ENCODE results near the gene TKT. TPM values are rescaled to one million over a fixed set of nuclear protein-coding genes. Genes with fewer than 3 reads are reported as not detected.

TKT gene
- total and polyA plus RNA-seq, 2 of the 8 experiments (the other 6 are each of a cell fraction or from before 2014, with no cell fraction given), result 418 to 986 TPM

- no peak for TF ChIP-seq CREB1 (IDR thresholded peaks at IDR 0.05)
- TF ChIP-seq SP1 (IDR thresholded peaks at IDR 0.05; ENCODE audit: low read depth, low read length), result no peak
These were observed 31.4 kb upstream of the TKT start (continued) for GRCh38 chr3:53287131-53287629.

Measured in H1 (cell line).